Breast epithelium (tissue), 3 donors: Measurements from ENCODE around the gene CHFR.

Source experiments
- POLR2A ChIP-seq: fragments of 450-650 bp; IDR thresholded peaks from one replicate; pipeline ENCODE4 v1.6.1; 2016; ENCODE audit warnings: antibody characterized with exemption, mild to moderate bottlenecking, moderate library complexity
- POLR2AphosphoS5 ChIP-seq, 3 donors: sonication (generic); formaldehyde crosslinking; IDR thresholded peaks; one replicate each; pipeline ENCODE4 v1.6.1; 2017; ENCODE audit warnings: antibody characterized with exemption in 3 of 3
- TF ChIP-seq, protein P1 (sequence below), 3 donors: fragments of 450-650 bp; IDR thresholded peaks; one replicate each; pipeline ENCODE4 v1.5.1; 2016 to 2017; ENCODE audit warnings: antibody characterized with exemption in 3 of 3, mild to moderate bottlenecking in 3 of 3, moderate library complexity in 3 of 3

DNA sequence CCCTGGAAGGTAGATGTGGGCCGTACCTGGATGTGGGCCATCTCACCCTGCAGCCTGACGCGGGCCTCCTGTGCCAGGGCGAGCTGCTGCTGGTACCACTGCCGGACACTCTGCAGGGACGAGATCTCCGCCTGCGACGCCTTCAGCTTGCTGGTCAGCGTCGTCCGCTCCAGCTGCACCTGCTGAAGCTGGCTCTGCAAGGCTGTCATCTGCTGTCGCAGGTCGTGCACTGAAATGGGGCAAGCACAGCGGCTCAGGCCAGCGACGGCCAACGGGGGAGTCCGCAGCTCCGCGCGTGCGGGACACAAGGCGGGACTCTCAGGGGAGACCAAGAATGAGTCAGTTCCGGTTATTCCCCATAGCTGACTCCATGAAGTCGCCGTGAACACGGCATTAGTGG lies 85.7 kb downstream of the CHFR start:
- TF ChIP-seq, protein P1, sequence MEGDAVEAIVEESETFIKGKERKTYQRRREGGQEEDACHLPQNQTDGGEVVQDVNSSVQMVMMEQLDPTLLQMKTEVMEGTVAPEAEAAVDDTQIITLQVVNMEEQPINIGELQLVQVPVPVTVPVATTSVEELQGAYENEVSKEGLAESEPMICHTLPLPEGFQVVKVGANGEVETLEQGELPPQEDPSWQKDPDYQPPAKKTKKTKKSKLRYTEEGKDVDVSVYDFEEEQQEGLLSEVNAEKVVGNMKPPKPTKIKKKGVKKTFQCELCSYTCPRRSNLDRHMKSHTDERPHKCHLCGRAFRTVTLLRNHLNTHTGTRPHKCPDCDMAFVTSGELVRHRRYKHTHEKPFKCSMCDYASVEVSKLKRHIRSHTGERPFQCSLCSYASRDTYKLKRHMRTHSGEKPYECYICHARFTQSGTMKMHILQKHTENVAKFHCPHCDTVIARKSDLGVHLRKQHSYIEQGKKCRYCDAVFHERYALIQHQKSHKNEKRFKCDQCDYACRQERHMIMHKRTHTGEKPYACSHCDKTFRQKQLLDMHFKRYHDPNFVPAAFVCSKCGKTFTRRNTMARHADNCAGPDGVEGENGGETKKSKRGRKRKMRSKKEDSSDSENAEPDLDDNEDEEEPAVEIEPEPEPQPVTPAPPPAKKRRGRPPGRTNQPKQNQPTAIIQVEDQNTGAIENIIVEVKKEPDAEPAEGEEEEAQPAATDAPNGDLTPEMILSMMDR (IDR thresholded peaks at IDR 0.05), result no peak
- TF ChIP-seq POLR2A (no peak), POLR2AphosphoS5 (IDR thresholded peaks at IDR 0.05) (no peak)
